A549 (cell line): ENCODE measurements around the gene PRR9.

Experiments
- BHLHE40 ChIP-seq: IDR thresholded peaks from 2 replicates; pipeline ENCODE4 v1.6.1; 2012; ENCODE audit warnings: low read depth, low read length, inconsistent platforms
- CEBPB ChIP-seq, 2 experiments: fragments of >200 bp in 1 of 2; sonication (Bioruptor Twin) in 1 of 2; formaldehyde crosslinking in 1 of 2; IDR thresholded peaks; 2 replicates each; pipeline ENCODE4 v1.6.1; 2012 to 2016
- CHD2 ChIP-seq: fragments of 150-350 bp; IDR thresholded peaks from 2 replicates; pipeline ENCODE4 v1.6.1; 2014; ENCODE audit warnings: low read length; ENCODE audit not compliant: partially characterized antibody
- EP300 ChIP-seq, 2 experiments: fragments of >200 bp; sonication (Bioruptor Twin); formaldehyde crosslinking; IDR thresholded peaks; 2 replicates in 1 of 2; 3 replicates in 1 of 2; pipeline ENCODE4 v1.6.1; 2016 to 2017
- ESRRA ChIP-seq: fragments of 150-350 bp; IDR thresholded peaks from 2 replicates; pipeline ENCODE4 v1.6.1; 2014; ENCODE audit warnings: mild to moderate bottlenecking, low read length, borderline replicate concordance
- PHF8 ChIP-seq: fragments of 200-600 bp; sonication (generic); IDR thresholded peaks from 2 replicates; pipeline ENCODE4 v1.6.1; 2016; ENCODE audit warnings: low read depth, mild to moderate bottlenecking, antibody characterized with exemption, moderate library complexity, borderline replicate concordance
- POLR2A ChIP-seq: IDR thresholded peaks from 2 replicates; pipeline ENCODE4 v1.6.1; 2012; ENCODE audit warnings: mild to moderate bottlenecking, low read length
- REST ChIP-seq: fragments of 200-600 bp; sonication (generic); IDR thresholded peaks from 2 replicates; pipeline ENCODE4 v1.6.1; 2016; ENCODE audit warnings: antibody characterized with exemption, mild to moderate bottlenecking, moderate library complexity
- RFX5 ChIP-seq: fragments of 450-650 bp; IDR thresholded peaks from 2 replicates; pipeline ENCODE4 v1.7.1; 2014; ENCODE audit warnings: antibody characterized with exemption, mild to moderate bottlenecking, moderate library complexity
- USF2 ChIP-seq: fragments of 450-650 bp; IDR thresholded peaks from 2 replicates; pipeline ENCODE4 v1.6.1; 2014; ENCODE audit warnings: antibody characterized with exemption
- ZC3H11A ChIP-seq: fragments of 450-650 bp; IDR thresholded peaks from 2 replicates; pipeline ENCODE4 v1.6.1; 2014; ENCODE audit warnings: antibody characterized with exemption, mild to moderate bottlenecking
- TF ChIP-seq, protein P1 (sequence below): fragments of >200 bp; sonication (Bioruptor Twin); formaldehyde crosslinking; IDR thresholded peaks from 3 replicates; pipeline ENCODE4 v1.5.1; 2016

GRCh38 chr1:153233448-153233847 is 16.1 kb downstream of the PRR9 start:
- TF ChIP-seq BHLHE40: no peak
- TF ChIP-seq EP300 (IDR thresholded peaks at IDR 0.05): no peak
- no peak for TF ChIP-seq CEBPB (IDR thresholded peaks at IDR 0.05)
- TF ChIP-seq, protein P1, sequence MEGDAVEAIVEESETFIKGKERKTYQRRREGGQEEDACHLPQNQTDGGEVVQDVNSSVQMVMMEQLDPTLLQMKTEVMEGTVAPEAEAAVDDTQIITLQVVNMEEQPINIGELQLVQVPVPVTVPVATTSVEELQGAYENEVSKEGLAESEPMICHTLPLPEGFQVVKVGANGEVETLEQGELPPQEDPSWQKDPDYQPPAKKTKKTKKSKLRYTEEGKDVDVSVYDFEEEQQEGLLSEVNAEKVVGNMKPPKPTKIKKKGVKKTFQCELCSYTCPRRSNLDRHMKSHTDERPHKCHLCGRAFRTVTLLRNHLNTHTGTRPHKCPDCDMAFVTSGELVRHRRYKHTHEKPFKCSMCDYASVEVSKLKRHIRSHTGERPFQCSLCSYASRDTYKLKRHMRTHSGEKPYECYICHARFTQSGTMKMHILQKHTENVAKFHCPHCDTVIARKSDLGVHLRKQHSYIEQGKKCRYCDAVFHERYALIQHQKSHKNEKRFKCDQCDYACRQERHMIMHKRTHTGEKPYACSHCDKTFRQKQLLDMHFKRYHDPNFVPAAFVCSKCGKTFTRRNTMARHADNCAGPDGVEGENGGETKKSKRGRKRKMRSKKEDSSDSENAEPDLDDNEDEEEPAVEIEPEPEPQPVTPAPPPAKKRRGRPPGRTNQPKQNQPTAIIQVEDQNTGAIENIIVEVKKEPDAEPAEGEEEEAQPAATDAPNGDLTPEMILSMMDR: no peak
- TF ChIP-seq PHF8: no peak
- no peak for TF ChIP-seq ZC3H11A
- no peak for TF ChIP-seq REST
- TF ChIP-seq RFX5: no peak
- TF ChIP-seq USF2: no peak
- TF ChIP-seq CHD2: no peak
- TF ChIP-seq ESRRA: no peak
- TF ChIP-seq POLR2A: no peak
